ENCODE results near the gene DR1. TPM values are rescaled to one million over a fixed set of nuclear protein-coding genes. Genes with fewer than 3 reads are reported as not detected.

DR1 gene
- total and polyA plus RNA-seq, 7 donors, result 19.9 to 29.8 (median 20.7) TPM

DNA sequence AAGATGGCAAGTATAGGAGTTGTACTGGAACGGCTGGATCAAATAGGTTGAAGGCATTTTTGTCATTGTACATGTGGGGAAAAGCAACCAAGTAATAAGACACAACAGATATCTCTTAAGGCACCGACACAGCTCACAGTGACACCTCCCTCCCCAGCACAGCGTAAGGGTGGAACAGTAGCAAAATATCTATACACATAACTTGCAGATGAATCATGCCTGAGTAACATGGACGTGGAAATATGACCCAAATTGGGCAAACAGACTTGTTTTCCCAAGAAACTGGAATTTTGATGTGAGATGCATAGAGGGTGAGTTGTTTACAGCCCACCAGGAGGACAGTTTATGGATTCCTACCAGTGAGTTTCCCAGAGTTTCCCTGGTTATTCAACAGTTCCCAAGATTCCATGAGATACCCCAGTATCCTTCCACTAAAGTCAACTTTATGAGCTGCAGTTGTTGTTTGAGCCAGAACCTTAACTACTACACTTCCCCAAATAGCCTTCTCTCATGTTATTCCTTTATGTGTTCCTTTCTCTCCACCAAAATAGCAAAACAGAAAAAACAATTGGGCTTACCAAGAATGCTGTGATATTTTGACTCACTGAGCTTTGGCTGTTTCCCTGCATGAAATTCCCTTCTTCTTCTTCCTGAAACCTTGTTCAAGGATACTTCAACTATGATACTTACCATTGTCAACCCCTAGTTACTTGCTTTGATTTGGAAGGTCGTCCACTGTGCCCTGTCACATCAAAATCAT, 7.1 kb upstream of the DR1 start:
- peaks cover 0 to 12% (median 0%) of the 10 kb centered on the region in 4 donors for H3K36me3 ChIP-seq
- peaks cover 0 to 33% (median 5%) of the 10 kb centered on the region in 4 donors for H3K4me1 ChIP-seq
- DNase-seq, result no peak
- WGBS, 2 donors, result 72 to 75% methylated on average over 5 of the region's 5 CpGs
- intact Hi-C loops (cut with DNase I), result no loop called here
- H3K4me3 ChIP-seq, result no peak overlapping the region
- H3K9me3 ChIP-seq, result no peaks in the 10 kb centered on the region
- no peak for TF ChIP-seq POLR2A (IDR thresholded peaks at IDR 0.05)
- no peak for TF ChIP-seq POLR2AphosphoS5 (IDR thresholded peaks at IDR 0.05)
- TF ChIP-seq, protein P1, sequence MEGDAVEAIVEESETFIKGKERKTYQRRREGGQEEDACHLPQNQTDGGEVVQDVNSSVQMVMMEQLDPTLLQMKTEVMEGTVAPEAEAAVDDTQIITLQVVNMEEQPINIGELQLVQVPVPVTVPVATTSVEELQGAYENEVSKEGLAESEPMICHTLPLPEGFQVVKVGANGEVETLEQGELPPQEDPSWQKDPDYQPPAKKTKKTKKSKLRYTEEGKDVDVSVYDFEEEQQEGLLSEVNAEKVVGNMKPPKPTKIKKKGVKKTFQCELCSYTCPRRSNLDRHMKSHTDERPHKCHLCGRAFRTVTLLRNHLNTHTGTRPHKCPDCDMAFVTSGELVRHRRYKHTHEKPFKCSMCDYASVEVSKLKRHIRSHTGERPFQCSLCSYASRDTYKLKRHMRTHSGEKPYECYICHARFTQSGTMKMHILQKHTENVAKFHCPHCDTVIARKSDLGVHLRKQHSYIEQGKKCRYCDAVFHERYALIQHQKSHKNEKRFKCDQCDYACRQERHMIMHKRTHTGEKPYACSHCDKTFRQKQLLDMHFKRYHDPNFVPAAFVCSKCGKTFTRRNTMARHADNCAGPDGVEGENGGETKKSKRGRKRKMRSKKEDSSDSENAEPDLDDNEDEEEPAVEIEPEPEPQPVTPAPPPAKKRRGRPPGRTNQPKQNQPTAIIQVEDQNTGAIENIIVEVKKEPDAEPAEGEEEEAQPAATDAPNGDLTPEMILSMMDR (IDR thresholded peaks at IDR 0.05), result no peak
- no peak for TF ChIP-seq EP300 (IDR thresholded peaks at IDR 0.05)
- H3K27ac ChIP-seq, result no peak overlapping the region
- H3K27me3 ChIP-seq, result no peaks in the 10 kb centered on the region

DNA sequence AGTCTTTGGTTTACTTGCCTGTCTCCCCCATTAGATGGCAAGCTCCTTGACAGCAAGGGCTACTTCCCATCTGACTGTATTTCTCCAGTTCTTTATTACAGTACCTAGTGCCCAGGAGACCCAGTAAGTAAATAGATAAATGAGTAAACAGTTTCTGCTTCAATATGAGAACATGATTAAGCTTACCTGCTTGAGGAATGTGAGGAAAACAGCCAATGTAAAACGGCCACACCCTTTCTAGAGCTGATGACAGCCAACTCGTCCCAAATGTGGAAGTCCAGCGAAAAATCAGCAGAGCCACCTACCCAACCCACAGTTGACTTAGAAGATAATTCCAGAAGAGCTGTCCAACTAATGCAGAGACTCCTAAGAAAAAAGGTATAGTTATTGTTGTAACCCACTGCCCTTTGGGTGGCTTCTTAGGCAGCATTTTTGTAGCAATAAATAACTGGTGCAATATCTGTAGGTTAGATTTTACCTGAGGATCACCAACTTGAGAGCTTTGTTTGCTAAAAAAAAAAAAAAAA, 6.5 kb upstream of the DR1 start:
- Histone ChIP-seq H3K9me3 (no peaks in the 10 kb centered on the region), H3K27ac (no peak overlapping the region), H3K36me3 (peaks cover 0 to 12% (median 0%) of the 10 kb centered on the region in 4 donors), H3K27me3 (no peaks in the 10 kb centered on the region), H3K4me3 (no peak overlapping the region), H3K4me1 (peaks cover 0 to 38% (median 5%) of the 10 kb centered on the region in 4 donors)
- WGBS, 2 donors, result 32 to 33% methylated on average over 3 of the region's 3 CpGs
- intact Hi-C loops (cut with DNase I), result no loop called here
- no peak for DNase-seq
- TF ChIP-seq EP300 (IDR thresholded peaks at IDR 0.05), result no peak
- TF ChIP-seq, protein P1 (IDR thresholded peaks at IDR 0.05), result no peak
- no peak for TF ChIP-seq POLR2A (IDR thresholded peaks at IDR 0.05)
- no peak for TF ChIP-seq POLR2AphosphoS5 (IDR thresholded peaks at IDR 0.05)

DNA sequence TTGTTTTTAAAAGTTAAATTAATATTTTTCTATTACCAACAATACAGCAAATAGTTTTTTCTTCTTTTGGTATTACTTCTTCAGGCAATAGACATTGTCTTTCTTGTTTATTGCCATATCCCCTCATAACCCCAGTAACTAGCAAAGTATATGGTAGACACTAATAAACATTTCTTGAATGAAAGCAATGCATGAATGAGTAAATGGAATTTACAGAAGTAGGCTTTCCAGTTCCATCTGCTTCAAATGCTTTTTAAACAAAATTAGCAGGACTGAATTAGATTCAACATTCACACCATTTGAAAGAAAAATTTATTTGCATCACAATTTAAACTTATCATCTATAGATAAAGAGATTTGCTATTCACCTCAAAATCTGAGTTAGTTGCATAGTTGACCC, 5.6 kb upstream of the DR1 start:
- H3K27ac ChIP-seq, result no peak overlapping the region
- H3K4me3 ChIP-seq, result no peak overlapping the region
- H3K4me1 ChIP-seq, result peaks cover 0 to 41% (median 5%) of the 10 kb centered on the region in 4 donors
- no peaks in the 10 kb centered on the region for H3K9me3 ChIP-seq
- H3K36me3 ChIP-seq, result peaks cover 0 to 12% (median 0%) of the 10 kb centered on the region in 4 donors
- DNase-seq, result no peak
- TF ChIP-seq, protein P1 (IDR thresholded peaks at IDR 0.05), result no peak
- TF ChIP-seq POLR2AphosphoS5 (IDR thresholded peaks at IDR 0.05) (no peak), EP300 (IDR thresholded peaks at IDR 0.05) (no peak), POLR2A (IDR thresholded peaks at IDR 0.05) (no peak)
- no peaks in the 10 kb centered on the region for H3K27me3 ChIP-seq
- intact Hi-C loops (cut with DNase I), result loop anchor here (10.0 kb wide), 2 partner anchors 285 to 565 kb away; partner anchors contain the start of gene GCLM

DNA sequence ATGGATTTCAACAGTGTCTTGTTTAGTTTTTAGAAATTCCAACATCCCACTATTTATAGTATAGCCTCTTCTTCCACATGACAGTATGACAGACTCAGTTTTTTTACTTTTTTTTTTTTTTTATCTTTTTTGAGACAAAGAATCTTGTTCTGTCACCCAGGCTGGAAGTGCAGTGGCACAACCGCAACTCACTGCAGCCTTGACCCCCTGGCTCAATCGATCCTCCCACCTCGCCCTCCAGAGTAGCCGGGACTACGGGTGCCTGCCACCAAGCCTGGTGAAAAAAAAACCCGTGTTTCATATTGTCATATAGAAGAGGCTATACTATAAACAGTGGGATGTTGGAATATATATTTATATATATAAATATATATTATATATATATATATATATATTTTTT, 1.2 kb upstream of the DR1 start:
- Histone ChIP-seq H3K27ac (no peak overlapping the region), H3K9me3 (no peaks in the 10 kb centered on the region), H3K4me1 (peaks cover 0 to 65% (median 22%) of the 10 kb centered on the region in 4 donors), H3K36me3 (no peaks in the 10 kb centered on the region), H3K27me3 (no peaks in the 10 kb centered on the region), H3K4me3 (no peak overlapping the region)
- intact Hi-C loops (cut with DNase I), result loop anchor here (2.0 to 10.0 kb wide), 3 partner anchors 280 to 560 kb away; partner anchors contain the start of gene GCLM
- DNase-seq, result no peak
- WGBS, 2 donors, result 90 to 92% methylated on average over 6 of the region's 6 CpGs
- TF ChIP-seq EP300 (IDR thresholded peaks at IDR 0.05), result no peak
- TF ChIP-seq POLR2A (IDR thresholded peaks at IDR 0.05), result no peak
- TF ChIP-seq, protein P1 (IDR thresholded peaks at IDR 0.05), result no peak
- no peak for TF ChIP-seq POLR2AphosphoS5 (IDR thresholded peaks at IDR 0.05)

All from sigmoid colon (tissue), 7 donors.